ENCODE data around the gene SLC22A13. TPM values are rescaled to one million over a fixed set of nuclear protein-coding genes. Genes with fewer than 3 reads are reported as not detected.

Gene SLC22A13
- total RNA-seq, 1 donor from 2014 or later: 0.17 TPM

Other genes starting within 250 kb of the SLC22A13 start
- 19.7 and 20.4 TPM in 2 replicates for gene PLCD1, start 236.2 kb upstream of the SLC22A13 start, total RNA-seq
- under 0.01 TPM in 1 of 2 replicates, not detected in the other for gene DLEC1, start 226.6 kb upstream of the SLC22A13 start, total RNA-seq
- gene ACAA1, start 128.7 kb upstream of the SLC22A13 start, total RNA-seq: 27.2 and 42.5 TPM in 2 replicates
- 29.3 and 29.9 TPM in 2 replicates for gene MYD88, start 127.2 kb upstream of the SLC22A13 start, total RNA-seq
- 35.2 and 41.2 TPM in 2 replicates for gene OXSR1, start 100.3 kb upstream of the SLC22A13 start, total RNA-seq
- gene SLC22A14, start 16.5 kb downstream of the SLC22A13 start, total RNA-seq: 0.17 TPM in 1 of 2 replicates, not detected in the other
- 1.7 and 2.1 TPM in 2 replicates for gene XYLB, start 81.0 kb downstream of the SLC22A13 start, total RNA-seq
- gene ACVR2B, start 188.1 kb downstream of the SLC22A13 start, total RNA-seq: 4.2 and 7.3 TPM in 2 replicates
- gene EXOG, start 230.5 kb downstream of the SLC22A13 start, total RNA-seq: 8.2 and 10.4 TPM in 2 replicates